Right hindlimb (tissue), 1 donor: ENCODE data around the gene CACNA2D1.

ENCODE experiments used
- DNase-seq: peaks from one replicate; pipeline ENCODE4 v3.0.0-alpha.2; 2018

CACNA2D1 gene

GRCh38 chr7:82443547-82444219 is at the start of gene CACNA2D1:
Gene CACNA2D1, minus strand, starts transcription at chr7:82443777.
- DNase-seq, result peak; percentile 93

DNA sequence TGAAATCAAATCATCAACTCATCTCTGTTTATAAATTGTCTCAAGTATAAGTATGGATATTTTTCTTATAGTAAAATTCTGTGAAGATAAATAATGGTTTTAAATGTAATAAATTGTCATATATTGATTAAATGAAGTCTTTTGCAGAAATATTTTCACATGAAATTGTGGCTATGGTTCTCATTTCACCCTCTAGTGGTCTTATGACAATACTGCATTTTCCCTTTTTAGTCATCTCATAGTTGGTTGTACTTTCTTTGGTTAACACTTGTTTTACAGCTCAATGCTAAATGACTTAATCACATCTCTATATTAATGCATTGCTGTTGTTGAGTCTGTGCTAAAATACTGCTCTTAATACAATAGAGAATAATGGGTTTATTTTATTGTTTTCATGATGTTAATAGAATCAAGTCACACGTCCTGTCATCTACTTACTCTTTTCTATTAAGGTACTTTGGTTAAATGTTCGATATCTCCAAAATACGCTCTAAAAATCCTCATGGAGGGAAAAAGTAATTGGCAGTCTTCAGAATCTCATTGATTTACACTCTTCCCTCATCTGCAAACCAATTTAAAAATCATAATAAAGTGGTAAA is 38.0 kb upstream of the CACNA2D1 start:
- no peak for DNase-seq

- no peak for DNase-seq
Observed at GRCh38 chr7:82477733-82478515, 34.3 kb upstream of the CACNA2D1 start.

DNA sequence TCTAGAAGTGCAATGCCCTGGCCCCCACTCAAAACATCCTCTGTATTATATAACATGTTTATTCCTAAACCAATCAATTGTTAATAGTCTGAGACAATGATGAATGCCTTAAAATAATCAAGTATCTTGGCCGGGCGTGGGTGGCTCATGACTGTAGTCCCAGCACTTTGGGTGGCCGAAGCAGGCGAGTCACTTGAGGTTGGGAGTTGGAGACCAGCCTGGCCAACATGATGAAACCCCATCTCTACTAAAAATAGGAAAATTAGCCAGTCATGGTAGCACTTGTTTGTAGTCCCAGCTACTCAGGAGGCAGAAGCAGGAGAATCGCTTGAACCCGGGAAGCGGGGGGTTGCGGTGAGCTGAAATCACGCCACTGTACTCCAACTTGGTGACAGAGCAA is 29.4 kb upstream of the CACNA2D1 start:
- no peak for DNase-seq

GRCh38 chr7:82471351-82472020 is 27.9 kb upstream of the CACNA2D1 start:
- DNase-seq, result no peak

GRCh38 chr7:82469207-82469606 is 25.6 kb upstream of the CACNA2D1 start:
- DNase-seq, result no peak

DNA sequence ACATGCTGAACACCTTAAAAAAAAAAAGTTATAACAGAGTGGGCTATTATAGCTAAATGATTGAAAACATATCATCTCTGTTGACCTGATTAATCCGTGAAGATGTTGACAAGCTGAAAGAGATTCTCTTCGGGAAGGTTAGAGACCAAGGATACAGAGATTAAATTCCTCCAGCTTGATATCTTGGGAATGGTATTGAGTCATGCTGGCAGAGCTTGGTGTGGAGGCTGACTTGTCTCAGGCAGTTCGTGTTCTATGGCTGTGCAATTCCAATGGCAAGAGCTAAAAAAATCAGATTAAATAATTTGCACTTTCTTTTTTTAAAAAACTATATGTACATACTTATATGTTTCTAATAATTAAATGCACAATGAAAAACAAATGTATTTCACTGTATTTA is 24.9 kb upstream of the CACNA2D1 start:
- DNase-seq, result no peak

GRCh38 chr7:82467020-82467419 is 23.4 kb upstream of the CACNA2D1 start:
- DNase-seq, result no peak

GRCh38 chr7:82464372-82464771 is 20.8 kb upstream of the CACNA2D1 start:
- no peak for DNase-seq

- DNase-seq, result no peak
Observed at GRCh38 chr7:82455295-82455694, 11.7 kb upstream of the CACNA2D1 start.

GRCh38 chr7:82450759-82451158 is 7.2 kb upstream of the CACNA2D1 start:
- DNase-seq, result no peak

DNA sequence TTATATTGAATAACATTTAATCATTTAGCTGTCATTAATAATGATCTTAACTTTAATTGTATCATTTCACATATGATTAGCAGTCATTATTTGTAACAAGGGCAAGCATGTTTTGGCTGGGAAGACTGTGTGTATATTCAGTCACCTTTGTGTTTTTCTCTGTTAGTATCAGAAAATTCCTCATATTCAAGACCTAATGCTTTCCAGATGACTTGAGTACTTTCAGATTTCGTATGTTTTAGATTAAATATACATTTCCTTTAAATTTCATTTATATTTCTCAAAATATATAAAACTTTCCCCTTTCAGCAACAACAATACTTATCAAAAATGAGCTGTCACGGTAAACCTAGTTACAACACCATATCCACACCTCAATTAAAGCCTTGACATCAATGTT is 6.3 kb upstream of the CACNA2D1 start:
- no peak for DNase-seq

GRCh38 chr7:82446897-82447296 is 3.3 kb upstream of the CACNA2D1 start:
- no peak for DNase-seq

GRCh38 chr7:82445271-82445670 is 1.7 kb upstream of the CACNA2D1 start:
- no peak for DNase-seq

- peak; percentile 21 for DNase-seq
Observed at GRCh38 chr7:82444220-82444909, 788 bp upstream of the CACNA2D1 start.

- DNase-seq, result peak; percentile 73
Observed at GRCh38 chr7:82443036-82443546, 486 bp downstream of the CACNA2D1 start.

DNA sequence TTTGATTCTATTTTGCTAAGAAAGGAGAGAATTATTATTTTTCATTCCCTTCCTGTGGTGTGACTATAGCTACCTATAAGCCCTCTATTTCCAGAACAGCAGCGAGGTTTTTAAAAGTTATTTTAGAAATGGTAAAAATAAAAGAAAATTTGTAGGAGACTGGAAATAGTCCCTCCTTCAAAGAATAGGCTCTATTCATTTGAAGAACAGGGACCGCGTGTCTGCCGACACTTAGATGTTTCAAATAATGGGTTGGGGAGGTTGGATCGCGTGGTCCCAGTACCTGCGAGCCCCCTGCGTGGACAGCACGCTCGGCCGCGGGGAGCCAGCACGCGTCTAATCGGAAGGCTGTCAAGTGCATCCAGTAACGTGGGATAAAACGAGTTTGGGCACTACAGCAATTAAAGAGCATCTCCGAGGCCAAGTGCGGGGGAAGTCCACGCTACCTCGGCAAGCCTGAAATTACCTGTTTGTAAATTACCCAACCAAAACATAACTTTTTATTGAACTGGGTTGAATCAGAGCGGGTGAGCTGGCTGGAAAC is 1.0 kb downstream of the CACNA2D1 start:
- DNase-seq, result peak; percentile 45

GRCh38 chr7:82441669-82442478 is 1.7 kb downstream of the CACNA2D1 start:
- no peak for DNase-seq

- DNase-seq, result no peak
Observed at GRCh38 chr7:82438521-82438920, 5.1 kb downstream of the CACNA2D1 start.

- DNase-seq, result no peak
Observed at GRCh38 chr7:82435769-82436168, 7.8 kb downstream of the CACNA2D1 start.

DNA sequence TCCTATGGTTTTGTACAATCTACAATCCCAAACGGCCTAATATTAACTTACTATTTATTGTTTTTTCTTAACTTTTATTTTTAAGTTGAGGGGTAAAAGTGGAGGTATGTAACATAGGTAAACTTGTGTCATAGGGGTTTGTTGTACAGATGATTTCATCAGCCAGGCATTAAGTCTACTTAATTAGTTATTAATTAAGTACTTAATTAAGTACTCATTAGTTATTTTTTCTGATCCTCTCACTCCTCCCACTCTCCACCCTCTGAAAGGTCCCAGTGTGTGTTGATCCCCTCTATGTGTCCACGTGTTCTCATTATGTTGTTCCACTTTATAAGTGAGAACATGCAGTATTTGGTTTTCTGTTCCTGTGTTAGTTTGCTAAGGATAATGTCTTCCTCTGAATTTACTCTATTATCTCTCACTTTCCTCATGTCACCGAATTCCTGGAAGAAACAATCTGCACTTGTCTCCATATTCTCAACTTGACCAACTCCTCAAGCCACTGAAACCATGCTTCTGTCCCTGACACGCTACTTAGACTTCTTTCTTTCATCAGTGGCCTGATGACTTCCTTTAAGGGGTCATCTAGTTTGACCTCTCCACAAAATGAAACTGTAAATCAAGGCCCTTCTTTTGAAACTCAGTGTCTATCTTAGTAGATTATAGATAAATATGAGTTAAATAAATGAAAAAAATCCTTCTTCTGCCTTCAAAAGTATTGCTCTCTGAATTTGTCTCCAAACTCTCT is 9.1 kb downstream of the CACNA2D1 start:
- DNase-seq, result no peak
